ENCODE data around the gene FZR1.
"Not testable (repeated sequence)": the region's sequence is repeated elsewhere in the genome, so short reads cannot be mapped to it uniquely, and the experiment has no call there.

FZR1 gene

GRCh38 chr19:3497757-3498520 is 8.2 kb upstream of the FZR1 start:
- no peak for DNase-seq

GRCh38 chr19:3499738-3500428 is 6.2 kb upstream of the FZR1 start:
- DNase-seq: no peak

GRCh38 chr19:3500429-3501101 is 5.5 kb upstream of the FZR1 start, which contains the start of gene DOHH:
Gene DOHH (minus strand): TSS chr19:3500674. CDS start chr19:3496814, 3,860 bp downstream.
- DNase-seq: peak; percentile 92

- no peak for DNase-seq
Measured at GRCh38 chr19:3501780-3502179, 4.3 kb upstream of the FZR1 start.

GRCh38 chr19:3503036-3503572 is 3.0 kb upstream of the FZR1 start:
- no peak for DNase-seq

- DNase-seq: no peak
Measured at GRCh38 chr19:3504735-3505134, 1.4 kb upstream of the FZR1 start.

- DNase-seq: no peak
Measured at GRCh38 chr19:3506384-3507340, 551 bp downstream of the FZR1 start.

GRCh38 chr19:3507371-3508120 is 1.4 kb downstream of the FZR1 start:
- no peak for DNase-seq

- not testable (repeated sequence) for DNase-seq
Measured at GRCh38 chr19:3508121-3508661, 2.1 kb downstream of the FZR1 start.

- DNase-seq: no peak
Measured at GRCh38 chr19:3508771-3509535, 2.8 kb downstream of the FZR1 start.

- no peak for DNase-seq
Measured at GRCh38 chr19:3509566-3509989, 3.5 kb downstream of the FZR1 start.

- DNase-seq: no peak
Measured at GRCh38 chr19:3510727-3511126, 4.6 kb downstream of the FZR1 start.

GRCh38 chr19:3511506-3512251 is 5.6 kb downstream of the FZR1 start:
- no peak for DNase-seq

GRCh38 chr19:3512562-3513228 is 6.6 kb downstream of the FZR1 start:
- no peak for DNase-seq

GRCh38 chr19:3513229-3514140 is 7.4 kb downstream of the FZR1 start:
- no peak for DNase-seq

GRCh38 chr19:3514930-3515329 is 8.8 kb downstream of the FZR1 start:
- no peak for DNase-seq

GRCh38 chr19:3515891-3516422 is 9.8 kb downstream of the FZR1 start:
- no peak for DNase-seq

All from NK-92 treated with Interleukin-12 subunit alpha and Interleukin-12 subunit beta, amount 100 ng/mL, for 24 hours (cell line).